HL-60 (cell line): ENCODE measurements around the gene PMP22.

ENCODE experiments used
- DNase-seq, 2 experiments: peaks; one replicate each; pipeline ENCODE4 v3.0.0-alpha.2; 2010 to 2020; ENCODE audit warnings: low read depth in 1 of 2, low spot score in 1 of 2
- H3K27ac ChIP-seq: fragments of 250-450 bp; sonication (Bioruptor Pico); replicated peaks from 2 replicates; pipeline ENCODE4 v1.5.1; 2020; ENCODE audit warnings: mild to moderate bottlenecking, moderate library complexity
- H3K27me3 ChIP-seq: fragments of 250-450 bp; sonication (Bioruptor Pico); 2 replicates; pipeline ENCODE4 v1.5.1; 2021; ENCODE audit warnings: mild to moderate bottlenecking, moderate library complexity; ENCODE audit not compliant: insufficient read depth, poor library complexity, severe bottlenecking
- H3K4me3 ChIP-seq: replicated peaks from 2 replicates; pipeline ENCODE4 v1.5.1; 2011; ENCODE audit warnings: mild to moderate bottlenecking, control low read depth, low read length; ENCODE audit not compliant: insufficient read depth
- GABPA ChIP-seq: IDR thresholded peaks from 2 replicates; pipeline ENCODE4 v1.6.1; 2012; ENCODE audit warnings: low read depth
- POLR2AphosphoS5 ChIP-seq: IDR thresholded peaks from 2 replicates; pipeline ENCODE4 v1.6.1; 2012; ENCODE audit warnings: low read depth
- SPI1 ChIP-seq: IDR thresholded peaks from 2 replicates; pipeline ENCODE4 v1.6.1; 2012; ENCODE audit warnings: low read depth, mild to moderate bottlenecking, borderline replicate concordance
- TF ChIP-seq, protein P1 (sequence below): IDR thresholded peaks from one replicate; pipeline ENCODE4 v1.5.1; 2011; ENCODE audit warnings: low read length, control low read depth, inconsistent platforms; ENCODE audit not compliant: insufficient read depth
- TF ChIP-seq, protein P2 (sequence below): IDR thresholded peaks from 2 replicates; pipeline ENCODE4 v1.6.1; 2012; ENCODE audit warnings: low read depth; ENCODE audit not compliant: insufficient replicate concordance

PMP22 gene

DNA sequence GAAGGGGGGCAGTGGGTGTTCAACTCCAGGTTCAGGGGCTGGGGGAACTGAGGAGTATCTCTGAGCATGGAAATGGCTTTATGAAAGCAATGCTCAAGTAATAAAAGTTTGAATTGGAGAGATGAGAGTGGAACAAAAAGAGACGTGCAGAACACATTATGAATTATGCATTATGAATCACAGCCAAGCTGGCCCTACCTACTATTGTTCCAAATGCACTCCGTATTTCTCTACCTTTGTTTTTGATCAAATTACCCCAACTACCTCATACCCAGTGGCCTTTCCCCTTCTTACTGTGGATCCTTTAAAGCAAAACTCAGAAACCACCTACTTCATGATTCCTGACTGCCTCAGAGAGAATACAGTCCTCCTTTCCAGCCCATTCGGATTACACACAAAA, 38.1 kb upstream of the PMP22 start:
- Histone ChIP-seq H3K27me3 (no peaks in the 10 kb centered on the region), H3K4me3 (no peak overlapping the region), H3K27ac (no peak overlapping the region)
- DNase-seq = no peak
- TF ChIP-seq GABPA (no peak), SPI1 (no peak), POLR2AphosphoS5 (no peak)
- TF ChIP-seq, protein P1, sequence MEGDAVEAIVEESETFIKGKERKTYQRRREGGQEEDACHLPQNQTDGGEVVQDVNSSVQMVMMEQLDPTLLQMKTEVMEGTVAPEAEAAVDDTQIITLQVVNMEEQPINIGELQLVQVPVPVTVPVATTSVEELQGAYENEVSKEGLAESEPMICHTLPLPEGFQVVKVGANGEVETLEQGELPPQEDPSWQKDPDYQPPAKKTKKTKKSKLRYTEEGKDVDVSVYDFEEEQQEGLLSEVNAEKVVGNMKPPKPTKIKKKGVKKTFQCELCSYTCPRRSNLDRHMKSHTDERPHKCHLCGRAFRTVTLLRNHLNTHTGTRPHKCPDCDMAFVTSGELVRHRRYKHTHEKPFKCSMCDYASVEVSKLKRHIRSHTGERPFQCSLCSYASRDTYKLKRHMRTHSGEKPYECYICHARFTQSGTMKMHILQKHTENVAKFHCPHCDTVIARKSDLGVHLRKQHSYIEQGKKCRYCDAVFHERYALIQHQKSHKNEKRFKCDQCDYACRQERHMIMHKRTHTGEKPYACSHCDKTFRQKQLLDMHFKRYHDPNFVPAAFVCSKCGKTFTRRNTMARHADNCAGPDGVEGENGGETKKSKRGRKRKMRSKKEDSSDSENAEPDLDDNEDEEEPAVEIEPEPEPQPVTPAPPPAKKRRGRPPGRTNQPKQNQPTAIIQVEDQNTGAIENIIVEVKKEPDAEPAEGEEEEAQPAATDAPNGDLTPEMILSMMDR = no peak
- TF ChIP-seq, protein P2, sequence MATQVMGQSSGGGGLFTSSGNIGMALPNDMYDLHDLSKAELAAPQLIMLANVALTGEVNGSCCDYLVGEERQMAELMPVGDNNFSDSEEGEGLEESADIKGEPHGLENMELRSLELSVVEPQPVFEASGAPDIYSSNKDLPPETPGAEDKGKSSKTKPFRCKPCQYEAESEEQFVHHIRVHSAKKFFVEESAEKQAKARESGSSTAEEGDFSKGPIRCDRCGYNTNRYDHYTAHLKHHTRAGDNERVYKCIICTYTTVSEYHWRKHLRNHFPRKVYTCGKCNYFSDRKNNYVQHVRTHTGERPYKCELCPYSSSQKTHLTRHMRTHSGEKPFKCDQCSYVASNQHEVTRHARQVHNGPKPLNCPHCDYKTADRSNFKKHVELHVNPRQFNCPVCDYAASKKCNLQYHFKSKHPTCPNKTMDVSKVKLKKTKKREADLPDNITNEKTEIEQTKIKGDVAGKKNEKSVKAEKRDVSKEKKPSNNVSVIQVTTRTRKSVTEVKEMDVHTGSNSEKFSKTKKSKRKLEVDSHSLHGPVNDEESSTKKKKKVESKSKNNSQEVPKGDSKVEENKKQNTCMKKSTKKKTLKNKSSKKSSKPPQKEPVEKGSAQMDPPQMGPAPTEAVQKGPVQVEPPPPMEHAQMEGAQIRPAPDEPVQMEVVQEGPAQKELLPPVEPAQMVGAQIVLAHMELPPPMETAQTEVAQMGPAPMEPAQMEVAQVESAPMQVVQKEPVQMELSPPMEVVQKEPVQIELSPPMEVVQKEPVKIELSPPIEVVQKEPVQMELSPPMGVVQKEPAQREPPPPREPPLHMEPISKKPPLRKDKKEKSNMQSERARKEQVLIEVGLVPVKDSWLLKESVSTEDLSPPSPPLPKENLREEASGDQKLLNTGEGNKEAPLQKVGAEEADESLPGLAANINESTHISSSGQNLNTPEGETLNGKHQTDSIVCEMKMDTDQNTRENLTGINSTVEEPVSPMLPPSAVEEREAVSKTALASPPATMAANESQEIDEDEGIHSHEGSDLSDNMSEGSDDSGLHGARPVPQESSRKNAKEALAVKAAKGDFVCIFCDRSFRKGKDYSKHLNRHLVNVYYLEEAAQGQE = no peak

DNA sequence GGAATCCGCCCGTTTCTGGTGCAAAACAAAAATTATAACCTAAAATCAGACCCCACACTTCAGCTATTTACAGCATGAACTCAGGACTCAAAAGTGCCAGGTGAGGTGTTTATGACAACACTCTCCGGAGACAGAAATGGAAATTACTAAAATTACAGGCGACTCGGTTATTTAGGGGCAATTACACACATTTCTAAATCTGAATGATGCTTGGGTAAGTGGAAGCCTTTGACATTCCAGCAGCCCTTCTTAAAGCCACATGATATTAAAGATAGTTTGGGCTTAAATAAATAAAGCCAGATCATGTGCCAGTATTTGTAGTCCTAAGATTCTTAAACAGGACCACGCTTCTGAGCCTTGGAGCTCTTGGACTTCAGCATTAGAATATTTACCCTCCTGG, 36.7 kb upstream of the PMP22 start:
- DNase-seq = no peak
- Histone ChIP-seq H3K27me3 (no peaks in the 10 kb centered on the region), H3K27ac (no peak overlapping the region), H3K4me3 (no peak overlapping the region)
- TF ChIP-seq SPI1 = no peak
- TF ChIP-seq, protein P1 = no peak
- no peak for TF ChIP-seq GABPA
- TF ChIP-seq, protein P2 = no peak
- TF ChIP-seq POLR2AphosphoS5 = no peak

DNA sequence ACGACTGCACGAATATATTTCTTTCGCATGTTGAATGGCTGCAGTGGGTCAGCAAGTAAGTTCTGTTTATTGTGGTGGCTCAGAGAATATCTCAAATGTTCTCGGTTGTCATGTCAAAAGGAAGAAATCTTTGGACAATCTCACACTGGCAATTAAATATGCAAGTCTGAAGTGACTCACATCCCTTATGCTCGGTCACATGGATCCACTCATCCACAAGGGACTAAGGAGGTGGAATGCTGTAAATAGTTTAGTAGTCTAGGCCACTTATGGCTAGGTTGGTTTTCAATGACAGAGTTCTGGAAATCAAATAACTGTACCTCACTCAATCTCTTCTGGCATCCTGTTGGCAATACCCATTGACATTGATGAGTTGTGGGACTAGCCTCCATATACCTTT, 33.0 kb upstream of the PMP22 start:
- Histone ChIP-seq H3K4me3 (no peak overlapping the region), H3K27ac (no peak overlapping the region)

More for the DNA sequence above, 33.0 kb upstream of the PMP22 start:
- no peak for TF ChIP-seq POLR2AphosphoS5
- TF ChIP-seq, protein P1 = no peak
- TF ChIP-seq, protein P2 = no peak
- DNase-seq = no peak
- H3K27me3 ChIP-seq = no peaks in the 10 kb centered on the region
